ENCODE results near the gene MRPL48.
A peak's percentile ranks its signal among the peaks of the same experiment; 100 is the strongest.
"Not testable (repeated sequence)": the region's sequence is repeated elsewhere in the genome, so short reads cannot be mapped to it uniquely, and the experiment has no call there.

Gene MRPL48

GRCh38 chr11:73779084-73779902 is 8.4 kb upstream of the MRPL48 start:
- peak; percentile 99 for DNase-seq (ENCODE audit: low read depth)

- no peak for DNase-seq (ENCODE audit: low read depth)
These were observed 6.4 kb upstream of the MRPL48 start for GRCh38 chr11:73781303-73781702.

GRCh38 chr11:73783483-73784020 is 4.1 kb upstream of the MRPL48 start:
- DNase-seq (ENCODE audit: low read depth) = no peak

- no peak for DNase-seq (ENCODE audit: low read depth)
These were observed 3.5 kb upstream of the MRPL48 start for GRCh38 chr11:73784080-73784634.

GRCh38 chr11:73784734-73785133 is 2.9 kb upstream of the MRPL48 start:
- no peak for DNase-seq (ENCODE audit: low read depth)

GRCh38 chr11:73785467-73785866 is 2.2 kb upstream of the MRPL48 start:
- DNase-seq (ENCODE audit: low read depth) = not testable (repeated sequence)

- no peak for DNase-seq (ENCODE audit: low read depth)
These were observed 527 bp upstream of the MRPL48 start for GRCh38 chr11:73787051-73787642.

GRCh38 chr11:73789279-73789670 is 1.6 kb downstream of the MRPL48 start:
- no peak for DNase-seq (ENCODE audit: low read depth)

- no peak for DNase-seq (ENCODE audit: low read depth)
These were observed 4.9 kb downstream of the MRPL48 start for GRCh38 chr11:73792584-73792983.

- no peak for DNase-seq (ENCODE audit: low read depth)
These were observed 8.4 kb downstream of the MRPL48 start for GRCh38 chr11:73795925-73796632.

GRCh38 chr11:73797457-73797856 is 9.8 kb downstream of the MRPL48 start:
- DNase-seq (ENCODE audit: low read depth) = no peak

- DNase-seq (ENCODE audit: low read depth) = no peak
These were observed 12.7 kb downstream of the MRPL48 start for GRCh38 chr11:73800276-73800806.

GRCh38 chr11:73801136-73801535 is 13.5 kb downstream of the MRPL48 start:
- no peak for DNase-seq (ENCODE audit: low read depth)

- DNase-seq (ENCODE audit: low read depth) = no peak
These were observed 17.0 kb downstream of the MRPL48 start for GRCh38 chr11:73804712-73805111.

GRCh38 chr11:73808052-73808451 is 20.4 kb downstream of the MRPL48 start:
- no peak for DNase-seq (ENCODE audit: low read depth)

- no peak for DNase-seq (ENCODE audit: low read depth)
These were observed 23.0 kb downstream of the MRPL48 start for GRCh38 chr11:73810637-73811036.

GRCh38 chr11:73812234-73812633 is 24.6 kb downstream of the MRPL48 start:
- DNase-seq (ENCODE audit: low read depth) = no peak

- no peak for DNase-seq (ENCODE audit: low read depth)
These were observed 27.1 kb downstream of the MRPL48 start for GRCh38 chr11:73814812-73815211.

GRCh38 chr11:73818846-73819245 is 31.2 kb downstream of the MRPL48 start:
- DNase-seq (ENCODE audit: low read depth) = no peak

- DNase-seq (ENCODE audit: low read depth) = no peak
These were observed 42.6 kb downstream of the MRPL48 start for GRCh38 chr11:73830261-73830660.

- DNase-seq (ENCODE audit: low read depth) = no peak
These were observed 45.4 kb downstream of the MRPL48 start for GRCh38 chr11:73833067-73833466.

- no peak for DNase-seq (ENCODE audit: low read depth)
These were observed 50.9 kb downstream of the MRPL48 start for GRCh38 chr11:73838443-73839122.
